HL-60 (cell line): ENCODE measurements around the gene ITGA7.

Source experiments
- DNase-seq, 2 experiments: peaks; one replicate each; pipeline ENCODE4 v3.0.0-alpha.2; 2010 to 2020; ENCODE audit warnings: low read depth in 1 of 2, low spot score in 1 of 2
- H3K27ac ChIP-seq: fragments of 250-450 bp; sonication (Bioruptor Pico); replicated peaks from 2 replicates; pipeline ENCODE4 v1.5.1; 2020; ENCODE audit warnings: mild to moderate bottlenecking, moderate library complexity
- H3K27me3 ChIP-seq: fragments of 250-450 bp; sonication (Bioruptor Pico); 2 replicates; pipeline ENCODE4 v1.5.1; 2021; ENCODE audit warnings: mild to moderate bottlenecking, moderate library complexity; ENCODE audit not compliant: insufficient read depth, poor library complexity, severe bottlenecking
- H3K4me3 ChIP-seq: replicated peaks from 2 replicates; pipeline ENCODE4 v1.5.1; 2011; ENCODE audit warnings: mild to moderate bottlenecking, control low read depth, low read length; ENCODE audit not compliant: insufficient read depth
- CTCF ChIP-seq: IDR thresholded peaks from one replicate; pipeline ENCODE4 v1.5.1; 2011; ENCODE audit warnings: low read length, control low read depth, inconsistent platforms; ENCODE audit not compliant: insufficient read depth
- GABPA ChIP-seq: IDR thresholded peaks from 2 replicates; pipeline ENCODE4 v1.6.1; 2012; ENCODE audit warnings: low read depth
- POLR2AphosphoS5 ChIP-seq: IDR thresholded peaks from 2 replicates; pipeline ENCODE4 v1.6.1; 2012; ENCODE audit warnings: low read depth
- SPI1 ChIP-seq: IDR thresholded peaks from 2 replicates; pipeline ENCODE4 v1.6.1; 2012; ENCODE audit warnings: low read depth, mild to moderate bottlenecking, borderline replicate concordance
- TF ChIP-seq, protein P1 (sequence below): IDR thresholded peaks from 2 replicates; pipeline ENCODE4 v1.6.1; 2012; ENCODE audit warnings: low read depth; ENCODE audit not compliant: insufficient replicate concordance

ITGA7 gene

DNA sequence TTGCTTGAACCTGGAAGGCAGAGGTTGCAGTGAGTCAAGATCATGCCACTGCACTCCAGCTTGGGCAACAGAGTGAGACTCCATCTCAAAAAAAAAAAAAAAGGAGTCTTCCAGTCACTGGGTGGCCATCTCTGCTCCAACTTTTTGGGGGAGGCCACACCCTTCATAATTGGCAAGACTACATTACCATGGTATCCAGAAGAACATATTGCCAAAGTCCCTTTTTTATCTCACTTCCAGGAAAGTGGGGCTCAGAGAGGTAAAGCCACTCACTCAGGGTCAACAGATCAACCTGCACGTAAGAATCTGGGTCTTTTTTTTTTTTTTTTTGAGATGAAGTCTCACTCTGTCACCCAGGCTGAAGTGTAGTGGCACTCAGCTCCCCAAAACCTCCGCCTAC, 26.2 kb upstream of the ITGA7 start:
- DNase-seq = no peak
- H3K4me3 ChIP-seq = no peak overlapping the region
- TF ChIP-seq GABPA (no peak), SPI1 (no peak)
- TF ChIP-seq, protein P1, sequence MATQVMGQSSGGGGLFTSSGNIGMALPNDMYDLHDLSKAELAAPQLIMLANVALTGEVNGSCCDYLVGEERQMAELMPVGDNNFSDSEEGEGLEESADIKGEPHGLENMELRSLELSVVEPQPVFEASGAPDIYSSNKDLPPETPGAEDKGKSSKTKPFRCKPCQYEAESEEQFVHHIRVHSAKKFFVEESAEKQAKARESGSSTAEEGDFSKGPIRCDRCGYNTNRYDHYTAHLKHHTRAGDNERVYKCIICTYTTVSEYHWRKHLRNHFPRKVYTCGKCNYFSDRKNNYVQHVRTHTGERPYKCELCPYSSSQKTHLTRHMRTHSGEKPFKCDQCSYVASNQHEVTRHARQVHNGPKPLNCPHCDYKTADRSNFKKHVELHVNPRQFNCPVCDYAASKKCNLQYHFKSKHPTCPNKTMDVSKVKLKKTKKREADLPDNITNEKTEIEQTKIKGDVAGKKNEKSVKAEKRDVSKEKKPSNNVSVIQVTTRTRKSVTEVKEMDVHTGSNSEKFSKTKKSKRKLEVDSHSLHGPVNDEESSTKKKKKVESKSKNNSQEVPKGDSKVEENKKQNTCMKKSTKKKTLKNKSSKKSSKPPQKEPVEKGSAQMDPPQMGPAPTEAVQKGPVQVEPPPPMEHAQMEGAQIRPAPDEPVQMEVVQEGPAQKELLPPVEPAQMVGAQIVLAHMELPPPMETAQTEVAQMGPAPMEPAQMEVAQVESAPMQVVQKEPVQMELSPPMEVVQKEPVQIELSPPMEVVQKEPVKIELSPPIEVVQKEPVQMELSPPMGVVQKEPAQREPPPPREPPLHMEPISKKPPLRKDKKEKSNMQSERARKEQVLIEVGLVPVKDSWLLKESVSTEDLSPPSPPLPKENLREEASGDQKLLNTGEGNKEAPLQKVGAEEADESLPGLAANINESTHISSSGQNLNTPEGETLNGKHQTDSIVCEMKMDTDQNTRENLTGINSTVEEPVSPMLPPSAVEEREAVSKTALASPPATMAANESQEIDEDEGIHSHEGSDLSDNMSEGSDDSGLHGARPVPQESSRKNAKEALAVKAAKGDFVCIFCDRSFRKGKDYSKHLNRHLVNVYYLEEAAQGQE = no peak
- H3K27me3 ChIP-seq = no peaks in the 10 kb centered on the region
- H3K27ac ChIP-seq = no peak overlapping the region

DNA sequence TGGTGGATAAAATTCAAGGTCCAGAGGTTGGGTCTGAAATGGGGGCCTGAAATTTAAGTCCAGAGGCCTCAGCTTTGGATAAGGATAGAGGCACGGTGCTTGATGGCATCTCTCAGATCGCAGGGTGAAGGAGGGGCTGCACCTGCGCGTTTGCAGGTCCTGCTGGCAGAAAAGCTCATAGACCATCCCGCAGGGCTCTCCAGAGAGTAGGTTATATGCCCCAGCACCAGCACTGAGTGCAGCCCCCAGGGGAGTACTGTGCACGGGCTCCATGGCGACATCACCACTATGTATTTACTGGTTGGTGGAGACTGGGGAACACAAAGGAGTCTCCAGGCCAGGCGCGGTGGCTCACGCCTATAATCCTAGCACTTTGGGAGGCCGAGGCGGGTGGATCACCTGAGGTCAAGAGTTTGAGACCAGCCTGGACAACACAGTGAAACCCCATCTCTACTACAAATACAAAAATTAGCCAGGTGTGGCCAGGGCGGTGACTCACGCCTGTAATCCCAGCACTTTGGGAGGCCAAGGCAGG, 25.4 kb upstream of the ITGA7 start:
- Histone ChIP-seq H3K27ac (no peak overlapping the region), H3K4me3 (no peak overlapping the region), H3K27me3 (no peaks in the 10 kb centered on the region)
- no peak for DNase-seq
- TF ChIP-seq, protein P1 = no peak
- no peak for TF ChIP-seq SPI1
- no peak for TF ChIP-seq POLR2AphosphoS5
- no peak for TF ChIP-seq CTCF
- TF ChIP-seq GABPA = no peak

GRCh38 chr12:55732288-55732687, 24.6 kb upstream of the ITGA7 start:
- TF ChIP-seq CTCF (no peak), GABPA (no peak), POLR2AphosphoS5 (no peak), SPI1 (no peak)
- TF ChIP-seq, protein P1 = no peak
- no peak overlapping the region for H3K27ac ChIP-seq
- no peak overlapping the region for H3K4me3 ChIP-seq
- no peaks in the 10 kb centered on the region for H3K27me3 ChIP-seq
- no peak for DNase-seq
